HG02852 (cell line): ENCODE measurements around the gene SLC19A2.
"Not testable (repeated sequence)": the region's sequence is repeated elsewhere in the genome, so short reads cannot be mapped to it uniquely, and the experiment has no call there.

Experiments
- ATAC-seq: cut with Tn5 transposase; IDR thresholded peaks from one replicate; pipeline ENCODE4 v1.9.1; 2021; ENCODE audit warnings: mild to moderate bottlenecking, moderate library complexity; ENCODE audit not compliant: unreplicated experiment

SLC19A2 gene

DNA sequence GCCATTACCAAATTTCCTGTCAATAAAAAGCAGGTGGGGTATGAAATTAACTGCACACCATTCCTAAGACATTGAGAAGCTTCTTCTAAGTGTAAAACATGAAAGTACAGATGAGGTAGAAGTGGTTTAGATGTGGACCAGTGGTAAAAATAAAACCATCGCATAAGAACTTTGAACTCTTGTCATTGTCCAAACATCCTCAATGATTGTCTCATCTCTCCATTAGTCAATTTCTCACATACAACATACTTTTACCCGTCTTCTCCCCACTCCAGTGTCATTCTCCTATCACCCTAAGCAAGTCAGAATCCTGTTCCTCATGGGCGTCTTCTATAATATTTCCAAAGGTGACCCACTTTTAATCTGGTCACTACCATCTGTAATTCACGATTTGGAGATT, 24.3 kb upstream of the SLC19A2 start:
- no peak for ATAC-seq

DNA sequence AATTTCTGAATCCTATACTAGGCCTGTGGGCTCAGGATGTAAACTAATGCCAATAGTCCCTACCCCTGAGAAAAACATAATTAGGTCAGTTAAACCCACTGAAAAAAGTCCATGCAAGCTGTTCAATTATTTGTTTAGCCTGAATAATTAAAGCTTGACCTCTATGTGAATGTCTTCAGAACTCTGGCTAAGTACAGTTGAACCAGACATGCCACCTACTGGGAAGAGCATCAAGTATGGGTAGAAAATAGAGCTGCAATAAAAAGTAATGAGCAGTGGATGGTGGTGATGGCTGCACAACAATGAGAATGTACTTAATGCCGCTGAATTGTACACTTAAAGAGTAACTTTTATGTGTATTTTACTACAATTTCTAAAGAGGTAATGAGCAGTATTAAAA, 23.6 kb upstream of the SLC19A2 start:
- no peak for ATAC-seq

GRCh38 chr1:169508432-169509338, 22.9 kb upstream of the SLC19A2 start:
- ATAC-seq = no peak

DNA sequence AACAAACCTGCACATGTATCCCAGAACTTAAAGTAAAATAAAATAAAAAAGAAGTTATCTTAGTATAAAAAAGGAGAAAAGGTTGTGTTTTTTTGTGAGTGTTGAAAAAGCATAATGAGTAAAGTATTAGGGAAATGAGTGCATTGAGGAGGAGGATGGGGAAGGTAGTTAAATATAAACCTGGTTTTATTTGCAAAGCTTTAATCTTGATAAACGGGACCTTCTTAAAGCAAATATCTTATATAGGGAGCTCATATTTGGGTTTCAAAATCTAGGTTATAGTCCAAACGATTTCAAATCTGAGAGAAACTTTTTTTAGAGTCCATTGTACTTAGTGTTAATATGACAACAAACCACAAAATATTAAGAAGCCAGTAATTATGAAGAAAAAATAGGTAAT, 21.7 kb upstream of the SLC19A2 start:
- no peak for ATAC-seq

- not testable (repeated sequence) for ATAC-seq
These were observed 17.9 kb upstream of the SLC19A2 start for GRCh38 chr1:169503601-169504000.

- no peak for ATAC-seq
These were observed 14.1 kb upstream of the SLC19A2 start for GRCh38 chr1:169499807-169500206.

GRCh38 chr1:169497317-169497716, 11.6 kb upstream of the SLC19A2 start:
- ATAC-seq = no peak

DNA sequence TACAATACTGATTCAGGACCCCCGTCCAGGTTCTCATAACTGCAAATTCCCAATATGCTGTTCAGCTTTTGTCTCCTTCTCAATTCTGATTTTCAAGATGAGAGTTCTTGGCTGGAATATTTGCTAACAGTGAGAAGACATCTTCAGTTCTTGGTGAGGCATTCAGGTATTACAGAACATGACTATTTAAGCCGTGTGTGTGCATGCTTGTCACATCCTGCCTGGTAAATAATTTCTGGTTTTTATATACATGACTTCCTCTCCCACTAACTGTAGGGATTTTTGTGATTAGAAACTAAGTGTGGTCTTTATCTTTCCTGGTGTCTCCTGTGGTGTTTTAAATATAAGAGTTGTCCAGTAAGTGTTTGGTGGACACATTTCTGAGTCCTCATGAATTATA, 10.2 kb upstream of the SLC19A2 start:
- ATAC-seq = no peak

DNA sequence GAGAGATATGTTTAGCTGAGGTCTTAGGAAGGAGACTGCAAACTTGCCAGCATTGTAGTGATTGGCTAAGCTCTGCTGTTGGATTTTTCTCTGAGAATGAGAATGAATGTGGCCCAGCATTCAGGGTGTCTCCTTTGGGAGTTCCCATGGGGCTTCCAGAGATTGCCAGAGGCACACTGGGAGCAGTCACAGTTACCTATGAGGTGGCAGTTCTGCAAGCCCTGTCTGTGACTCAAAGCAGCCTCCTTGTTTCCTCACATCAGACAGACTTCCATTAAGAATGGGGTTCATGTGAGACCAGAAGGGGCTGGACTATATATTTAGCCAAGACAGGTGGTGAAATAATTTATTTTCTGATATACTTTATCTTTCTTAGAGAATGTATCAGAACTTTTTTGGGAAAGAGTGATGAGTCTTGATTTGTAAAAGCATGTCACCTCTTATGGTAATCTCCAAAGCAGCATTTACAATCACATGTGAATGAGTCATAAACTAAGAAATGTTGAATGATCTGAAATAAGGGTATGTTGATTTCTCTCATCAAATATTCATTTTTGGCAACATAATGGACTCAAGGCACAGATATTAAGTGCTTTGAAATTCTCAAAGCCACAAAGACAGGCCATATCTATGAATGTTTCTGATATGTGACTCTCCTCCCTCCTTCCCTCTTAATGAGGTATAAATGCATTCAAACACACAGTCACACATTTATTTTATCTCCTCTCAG, 9.5 kb upstream of the SLC19A2 start:
- ATAC-seq = no peak

- ATAC-seq = no peak
These were observed 8.6 kb upstream of the SLC19A2 start for GRCh38 chr1:169494343-169494742.

- ATAC-seq = no peak
These were observed 7.5 kb upstream of the SLC19A2 start for GRCh38 chr1:169493251-169493650.

DNA sequence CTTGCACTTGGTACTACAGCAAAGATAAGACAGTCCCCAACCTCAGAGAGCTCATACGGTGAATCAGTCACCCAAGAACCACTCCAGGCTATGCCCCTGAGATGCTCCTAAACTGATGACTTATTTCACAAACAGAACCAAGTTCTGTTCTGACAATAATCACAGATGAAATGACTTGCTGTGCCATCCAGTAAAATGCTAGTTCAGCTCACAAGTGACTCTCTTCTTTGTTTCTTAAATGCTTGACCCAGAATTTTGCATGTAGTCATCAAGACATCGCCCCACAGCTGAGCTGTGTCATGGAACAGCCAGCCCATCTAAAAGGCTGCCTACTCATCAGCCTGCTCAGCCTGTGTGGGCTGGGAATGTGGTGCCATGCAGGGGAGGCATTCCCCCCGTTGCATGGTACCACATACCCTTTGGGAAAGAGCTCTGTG, 6.1 kb upstream of the SLC19A2 start:
- ATAC-seq = peak; percentile 71

- ATAC-seq = no peak
These were observed 2.4 kb upstream of the SLC19A2 start for GRCh38 chr1:169488157-169488556.

- no peak for ATAC-seq
These were observed 1.8 kb upstream of the SLC19A2 start for GRCh38 chr1:169487561-169487960.

DNA sequence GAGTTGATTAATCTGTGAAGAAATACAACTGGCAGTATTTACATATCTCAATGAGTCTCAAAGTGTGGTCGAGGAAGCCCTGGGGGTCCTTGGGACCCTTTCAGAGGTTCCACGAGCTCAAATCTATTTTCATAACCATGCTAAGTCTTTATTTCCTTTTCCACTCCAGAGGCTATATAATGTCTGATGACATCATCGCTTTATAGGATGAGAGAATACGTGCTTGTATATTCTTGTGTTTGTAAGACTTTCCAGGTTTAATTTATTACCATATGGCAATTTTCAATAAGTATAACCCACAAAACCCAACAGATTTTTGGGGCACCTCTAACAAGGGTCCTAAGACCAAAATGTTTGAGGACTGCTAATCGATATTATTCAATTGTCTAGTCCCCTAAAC, 1.4 kb upstream of the SLC19A2 start:
- ATAC-seq = no peak

- no peak for ATAC-seq
These were observed 722 bp upstream of the SLC19A2 start for GRCh38 chr1:169486281-169487051.

DNA sequence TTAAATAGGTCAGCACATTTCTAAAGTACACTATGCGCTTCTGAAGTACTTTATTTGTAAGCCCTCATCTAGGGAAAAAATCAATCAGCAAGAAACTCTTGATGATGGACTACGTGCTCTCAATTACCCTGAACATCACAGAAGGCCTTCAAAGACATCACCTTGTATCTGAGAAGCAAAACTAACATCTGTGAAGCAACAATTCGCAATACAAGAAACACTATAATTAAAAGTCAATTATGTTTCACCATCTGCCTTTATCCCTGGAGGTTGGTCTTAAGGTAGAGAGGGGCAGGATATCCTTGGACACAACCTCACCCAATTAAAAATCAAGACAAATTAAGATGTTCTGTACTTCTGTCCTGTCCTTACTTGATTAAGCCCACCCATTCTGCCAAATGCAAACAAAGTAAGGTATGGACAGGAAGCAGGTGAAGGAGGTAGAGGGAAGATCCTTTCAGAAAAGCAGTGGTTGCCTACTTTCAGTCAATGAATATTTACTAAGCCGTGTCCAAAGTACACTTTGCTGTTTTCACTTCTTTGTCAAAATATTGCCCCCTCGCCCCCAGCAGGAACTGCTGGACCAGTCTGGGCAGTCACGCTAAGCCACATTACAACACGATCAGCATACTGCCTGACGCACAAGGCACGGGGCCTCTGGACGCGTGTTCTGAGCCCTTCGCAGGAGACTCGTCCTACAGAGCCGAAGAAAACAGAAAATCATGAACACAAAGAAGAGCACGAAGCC, 887 bp downstream of the SLC19A2 start:
- ATAC-seq = peak; percentile 18

DNA sequence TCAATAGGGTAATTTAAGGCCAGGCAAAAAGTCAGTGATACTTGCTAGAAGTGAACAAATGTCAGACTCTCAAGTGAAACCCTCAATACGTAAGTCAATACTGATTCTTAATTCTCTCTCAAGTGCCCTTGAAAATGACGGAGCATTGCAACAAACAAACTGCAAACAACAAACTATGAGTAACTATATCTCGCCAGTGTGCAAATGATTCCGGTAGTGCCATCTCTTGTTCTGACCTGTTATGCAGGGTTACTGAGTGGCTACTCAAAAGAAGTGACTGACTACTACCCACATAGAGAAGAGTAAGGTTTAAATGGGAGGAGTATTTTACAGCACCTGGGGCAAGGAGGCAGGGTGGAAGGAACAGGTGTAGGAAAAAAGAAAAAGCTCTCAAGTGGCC, 1.6 kb downstream of the SLC19A2 start:
- ATAC-seq = no peak

GRCh38 chr1:169483500-169483966, 2.2 kb downstream of the SLC19A2 start:
- no peak for ATAC-seq

GRCh38 chr1:169479363-169480066, 6.2 kb downstream of the SLC19A2 start:
- no peak for ATAC-seq
